Activated CD4-positive, alpha-beta T cell treated with anti-CD3 and anti-CD28 coated beads, Interleukin-2, amount 50 U/mL, for 24 hours (primary cell): ENCODE measurements around the gene COMMD8.

ENCODE experiments used
- DNase-seq, 2 donors: peaks; one replicate each; pipeline ENCODE4 v3.0.0-alpha.2; 2020; ENCODE audit warnings: low read depth in 1 of 2, low spot score in 1 of 2

COMMD8 gene

GRCh38 chr4:47473141-47473750 is 9.7 kb upstream of the COMMD8 start:
- DNase-seq, result no peak

GRCh38 chr4:47471591-47471990 is 8.1 kb upstream of the COMMD8 start:
- no peak for DNase-seq

GRCh38 chr4:47471064-47471463 is 7.6 kb upstream of the COMMD8 start:
- no peak for DNase-seq

- DNase-seq, result no peak
Observed at GRCh38 chr4:47469951-47470350, 6.4 kb upstream of the COMMD8 start.

- no peak for DNase-seq
Observed at GRCh38 chr4:47468706-47469365, 5.3 kb upstream of the COMMD8 start.

GRCh38 chr4:47466056-47466785 is 2.7 kb upstream of the COMMD8 start:
- no peak for DNase-seq

- no peak for DNase-seq
Observed at GRCh38 chr4:47465004-47465403, 1.5 kb upstream of the COMMD8 start.

GRCh38 chr4:47462799-47463234 is 685 bp downstream of the COMMD8 start:
- DNase-seq, result no peak

GRCh38 chr4:47451657-47452056 is 11.8 kb downstream of the COMMD8 start:
- DNase-seq, result no peak

GRCh38 chr4:47444031-47444430 is 19.5 kb downstream of the COMMD8 start:
- no peak for DNase-seq

GRCh38 chr4:47442980-47443379 is 20.5 kb downstream of the COMMD8 start:
- no peak for DNase-seq

GRCh38 chr4:47434931-47435330 is 28.6 kb downstream of the COMMD8 start:
- no peak for DNase-seq

DNA sequence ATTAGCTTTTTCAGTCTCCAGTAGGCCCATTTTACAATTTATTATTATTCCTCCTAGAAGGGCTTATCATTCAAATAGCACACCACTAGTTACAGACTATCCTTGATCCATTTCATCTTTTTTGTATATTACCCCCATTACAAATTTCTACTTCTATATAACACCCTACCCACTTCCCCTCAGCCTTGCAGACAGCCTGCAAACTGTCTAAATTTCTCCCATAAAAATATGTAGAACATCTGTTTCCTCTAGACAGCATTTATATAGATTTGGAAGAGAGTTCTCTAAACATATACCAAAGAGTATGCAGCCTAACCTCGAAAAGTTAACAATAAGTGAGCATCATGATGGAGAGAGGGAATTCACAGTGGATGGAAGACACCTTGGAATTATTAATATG is 30.8 kb downstream of the COMMD8 start:
- DNase-seq, result no peak

DNA sequence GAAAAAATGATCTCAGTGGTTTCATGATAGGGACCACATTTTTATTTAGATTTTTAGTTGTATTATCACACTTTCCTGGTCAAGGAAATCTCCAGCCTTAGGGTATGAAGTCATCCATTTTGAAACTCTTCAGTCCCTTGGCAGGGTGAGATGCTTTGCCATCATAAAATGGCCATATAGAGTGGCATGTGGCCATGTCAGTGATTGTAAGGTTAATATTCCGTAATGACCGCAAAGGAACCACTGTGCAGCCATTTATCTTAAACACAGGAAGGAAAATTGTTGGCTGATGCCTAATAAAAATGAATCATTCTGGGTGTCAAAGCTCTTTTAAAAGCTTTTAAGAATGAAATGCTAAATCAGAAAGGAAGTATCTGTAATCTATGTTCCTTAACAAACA is 35.6 kb downstream of the COMMD8 start:
- no peak for DNase-seq

DNA sequence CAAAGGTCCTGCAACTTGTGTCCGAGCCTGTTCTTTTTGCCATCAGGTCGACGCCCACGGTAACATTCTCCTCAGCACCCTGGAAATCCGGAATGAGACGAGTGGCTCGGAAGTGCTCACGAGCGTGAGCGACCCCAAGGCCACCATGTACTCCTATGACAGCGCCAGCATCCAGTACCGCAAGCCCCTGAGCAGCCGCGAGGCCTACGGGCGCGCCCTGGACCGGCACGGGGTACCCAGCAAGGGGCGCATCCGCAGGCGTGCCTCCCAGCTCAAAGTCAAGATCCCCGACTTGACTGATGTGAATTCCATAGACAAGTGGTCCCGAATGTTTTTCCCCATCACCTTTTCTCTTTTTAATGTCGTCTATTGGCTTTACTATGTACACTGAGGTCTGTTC is 37.9 kb downstream of the COMMD8 start:
- no peak for DNase-seq

DNA sequence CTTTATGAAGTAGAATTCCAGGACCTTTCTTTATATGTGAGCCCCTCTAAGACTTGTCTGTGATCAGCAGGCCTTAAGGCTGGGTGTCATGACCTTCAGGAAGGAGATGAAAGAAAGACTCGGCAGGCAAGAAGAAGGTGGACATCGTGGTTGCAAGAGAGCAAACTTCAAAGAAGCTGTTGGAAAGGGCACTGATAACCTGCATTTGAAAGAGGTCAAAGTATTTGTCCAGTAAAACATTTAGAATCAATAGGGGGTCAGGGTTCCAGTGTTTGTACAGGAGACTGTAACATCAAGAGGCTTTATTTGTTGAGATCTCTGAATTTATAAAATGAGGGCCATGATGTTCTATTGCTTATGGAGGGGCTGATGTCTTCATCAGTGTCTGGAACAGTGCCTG is 44.2 kb downstream of the COMMD8 start:
- no peak for DNase-seq

DNA sequence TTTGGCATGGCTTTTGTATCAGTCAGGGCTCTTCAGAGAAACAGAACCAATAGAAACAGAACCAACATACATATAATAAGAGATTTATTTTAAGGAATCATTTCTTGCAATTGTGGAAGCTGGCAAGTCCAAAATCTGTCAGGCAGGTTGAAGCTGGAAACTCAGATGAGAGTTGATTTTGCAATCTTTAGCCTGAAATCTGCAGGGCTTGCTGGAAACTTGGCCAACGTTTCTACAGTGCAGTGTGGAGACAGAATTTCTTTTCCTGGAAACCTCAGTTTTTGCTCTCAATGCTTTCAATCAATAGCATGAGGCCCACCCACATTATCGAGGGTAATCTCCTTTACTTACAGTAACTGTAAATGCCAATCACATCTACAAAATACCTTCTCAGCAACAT is 45.4 kb downstream of the COMMD8 start:
- no peak for DNase-seq

DNA sequence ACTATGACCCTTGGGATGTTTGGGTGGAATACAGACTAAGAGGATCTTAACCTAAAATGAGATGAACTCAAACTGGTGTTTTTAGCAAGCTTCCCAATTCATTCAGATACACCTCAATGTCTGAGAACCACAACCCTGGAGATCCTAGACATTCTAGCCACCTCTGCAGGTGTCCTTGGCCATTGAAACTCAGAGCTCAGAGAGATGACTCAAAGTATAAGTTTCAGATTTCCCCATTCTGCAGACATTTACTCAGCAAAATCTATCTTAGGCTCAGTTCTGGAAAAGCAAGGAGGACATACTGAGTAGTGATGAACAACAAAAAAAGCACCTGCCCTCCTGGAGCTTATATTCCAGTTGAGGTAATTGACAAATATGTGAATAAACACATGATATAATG is 47.8 kb downstream of the COMMD8 start:
- DNase-seq, result no peak

DNA sequence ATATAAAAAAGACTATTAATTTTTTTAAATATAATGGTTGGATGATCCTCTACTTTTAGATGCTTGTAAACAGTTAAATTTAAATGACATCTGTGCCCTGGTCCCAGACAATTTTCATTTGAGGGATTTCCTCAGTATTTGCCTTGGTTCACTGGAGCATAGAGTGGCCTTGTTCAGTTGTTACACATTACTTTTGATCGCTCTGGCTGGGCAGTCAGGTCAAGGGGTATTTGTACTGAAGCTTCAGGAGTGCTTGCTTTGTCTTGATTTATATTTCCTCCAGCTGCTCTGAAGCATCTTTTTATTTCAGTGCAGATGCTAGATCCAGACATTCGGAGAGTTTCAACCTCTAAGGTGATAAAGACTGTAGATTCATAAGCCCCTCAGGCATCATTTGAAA is 50.0 kb downstream of the COMMD8 start:
- DNase-seq, result no peak

DNA sequence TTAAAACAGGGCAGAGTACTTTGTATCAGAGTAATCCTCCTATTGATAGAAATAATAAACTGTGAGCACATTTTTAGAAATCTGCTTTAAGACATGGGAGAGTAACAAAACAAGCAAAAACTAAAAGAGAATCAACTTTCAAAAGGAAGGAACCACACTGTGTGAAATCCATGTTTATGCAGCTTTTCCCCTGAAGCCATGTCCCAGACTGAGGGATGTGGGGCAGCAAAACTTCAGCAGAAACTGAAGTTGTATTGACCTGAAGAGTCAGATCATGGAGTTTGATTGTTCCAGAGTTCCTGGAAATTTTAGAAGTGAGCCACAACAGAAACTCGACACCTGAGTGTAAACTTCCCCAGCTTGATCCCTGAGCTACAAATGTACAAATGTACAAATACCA is 53.2 kb downstream of the COMMD8 start:
- no peak for DNase-seq

DNA sequence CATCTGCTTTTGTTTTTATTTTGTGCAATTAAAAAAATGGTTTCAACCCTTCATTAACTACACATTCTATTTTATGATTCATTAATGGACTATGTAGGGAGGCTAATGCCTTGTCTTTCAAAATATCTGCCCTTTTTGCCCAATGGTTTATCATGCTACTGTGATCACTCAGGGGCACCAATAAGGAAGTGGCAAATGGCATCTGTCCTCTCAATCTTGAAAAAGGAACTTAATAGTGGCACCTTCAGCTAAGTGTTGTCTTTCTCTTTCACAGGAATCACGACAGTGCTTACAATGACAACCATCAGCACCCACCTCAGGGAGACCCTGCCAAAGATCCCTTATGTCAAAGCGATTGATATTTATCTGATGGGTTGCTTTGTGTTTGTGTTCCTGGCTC is 57.1 kb downstream of the COMMD8 start:
- no peak for DNase-seq
